Measurements from ENCODE around the gene TMTC1. TPM values are rescaled to one million over a fixed set of nuclear protein-coding genes. Genes with fewer than 3 reads are reported as not detected.

TMTC1 gene
- total RNA-seq, 1 experiment from 2014 or later: 4.8 TPM

DNA sequence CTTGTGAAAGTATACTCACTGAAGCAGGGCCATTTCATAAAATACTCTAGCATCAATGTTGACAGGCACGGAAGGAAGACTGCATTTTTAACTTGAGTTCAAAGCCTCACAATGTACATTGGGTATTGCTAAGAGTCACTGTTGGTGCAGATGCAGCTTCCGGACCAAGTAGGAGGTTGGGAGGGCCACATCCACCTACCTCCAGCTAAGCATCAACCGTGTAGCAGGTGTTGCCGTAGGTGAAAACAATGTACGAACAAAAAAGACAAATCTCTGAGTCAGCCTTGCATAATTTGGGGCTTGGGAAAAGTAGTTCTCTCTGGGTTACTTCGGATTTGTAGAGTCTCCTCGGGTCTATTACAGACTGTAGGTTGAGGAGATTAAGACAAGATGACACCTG, 48.1 kb downstream of the TMTC1 start:
- CTCF ChIA-PET: no interaction called here
- H3K4me1 ChIP-seq (replicated peaks; ENCODE audit: insufficient read depth): no peaks in the 10 kb centered on the region
- POLR2A ChIA-PET (ENCODE audit: unreplicated experiment): no interaction called here
- intact Hi-C loops (cut with micrococcal nuclease; ENCODE audit: unreplicated experiment): no loop called here
- H3F3A ChIP-seq (ENCODE audit: insufficient read depth, low read depth): no peaks in the 10 kb centered on the region
- H3K4me3 ChIP-seq: no peak overlapping the region
- no peaks in the 10 kb centered on the region for H3K9me3 ChIP-seq (ENCODE audit: insufficient read depth, low read depth)
- no peaks in the 10 kb centered on the region for H3K27me3 ChIP-seq (ENCODE audit: insufficient read depth, low read depth)
- no peaks in the 10 kb centered on the region for H3K36me3 ChIP-seq (ENCODE audit: low read depth)
- no peak overlapping the region for H3K27ac ChIP-seq
- TF ChIP-seq, protein P1, sequence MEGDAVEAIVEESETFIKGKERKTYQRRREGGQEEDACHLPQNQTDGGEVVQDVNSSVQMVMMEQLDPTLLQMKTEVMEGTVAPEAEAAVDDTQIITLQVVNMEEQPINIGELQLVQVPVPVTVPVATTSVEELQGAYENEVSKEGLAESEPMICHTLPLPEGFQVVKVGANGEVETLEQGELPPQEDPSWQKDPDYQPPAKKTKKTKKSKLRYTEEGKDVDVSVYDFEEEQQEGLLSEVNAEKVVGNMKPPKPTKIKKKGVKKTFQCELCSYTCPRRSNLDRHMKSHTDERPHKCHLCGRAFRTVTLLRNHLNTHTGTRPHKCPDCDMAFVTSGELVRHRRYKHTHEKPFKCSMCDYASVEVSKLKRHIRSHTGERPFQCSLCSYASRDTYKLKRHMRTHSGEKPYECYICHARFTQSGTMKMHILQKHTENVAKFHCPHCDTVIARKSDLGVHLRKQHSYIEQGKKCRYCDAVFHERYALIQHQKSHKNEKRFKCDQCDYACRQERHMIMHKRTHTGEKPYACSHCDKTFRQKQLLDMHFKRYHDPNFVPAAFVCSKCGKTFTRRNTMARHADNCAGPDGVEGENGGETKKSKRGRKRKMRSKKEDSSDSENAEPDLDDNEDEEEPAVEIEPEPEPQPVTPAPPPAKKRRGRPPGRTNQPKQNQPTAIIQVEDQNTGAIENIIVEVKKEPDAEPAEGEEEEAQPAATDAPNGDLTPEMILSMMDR (conservative IDR thresholded peaks at IDR 0.05): no peak
- no peak for TF ChIP-seq EZH2 (IDR thresholded peaks at IDR 0.05; ENCODE audit: low read depth)
- no TSS peak for BruUV-seq (replicated peaks)
- no peak overlapping the region for H3K4me2 ChIP-seq
- no peak for DNase-seq
- H2AFZ ChIP-seq: no peak overlapping the region
- H3K9me2 ChIP-seq (ENCODE audit: insufficient read depth): no peaks in the 10 kb centered on the region
- no peaks in the 10 kb centered on the region for H3K79me2 ChIP-seq (ENCODE audit: low read depth)
- H4K20me1 ChIP-seq (ENCODE audit: insufficient read depth): no peaks in the 10 kb centered on the region

DNA sequence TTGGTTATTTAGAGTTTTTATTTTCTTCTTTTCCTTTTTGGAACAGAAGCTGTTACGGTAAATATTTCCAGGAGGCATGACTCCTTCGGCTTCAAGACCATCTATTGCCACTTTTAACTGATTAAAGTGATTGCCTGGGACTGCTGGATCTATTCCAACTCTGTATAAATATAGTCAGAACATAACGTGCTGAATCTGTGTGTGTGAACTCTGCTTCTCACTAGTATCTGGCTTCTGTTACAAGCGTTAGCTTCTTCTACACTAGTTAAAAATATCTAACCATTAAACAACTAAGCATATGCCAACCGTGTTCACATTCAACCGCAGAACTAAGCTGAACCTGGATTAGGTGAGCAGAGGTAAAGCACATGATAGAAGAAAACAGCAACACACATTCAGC, 49.0 kb downstream of the TMTC1 start:
- Histone ChIP-seq H3K4me2 (no peak overlapping the region), H3K27me3 (ENCODE audit: insufficient read depth, low read depth) (no peaks in the 10 kb centered on the region), H3K9me3 (ENCODE audit: insufficient read depth, low read depth) (no peaks in the 10 kb centered on the region), H3F3A (ENCODE audit: insufficient read depth, low read depth) (no peaks in the 10 kb centered on the region), H3K9me2 (ENCODE audit: insufficient read depth) (no peaks in the 10 kb centered on the region), H2AFZ (no peak overlapping the region), H3K27ac (no peak overlapping the region), H3K4me3 (no peak overlapping the region), H3K79me2 (ENCODE audit: low read depth) (no peaks in the 10 kb centered on the region), H3K36me3 (ENCODE audit: low read depth) (no peaks in the 10 kb centered on the region), H3K4me1 (replicated peaks; ENCODE audit: insufficient read depth) (no peaks in the 10 kb centered on the region), H4K20me1 (ENCODE audit: insufficient read depth) (no peaks in the 10 kb centered on the region)
- ChIA-PET CTCF (no interaction called here), POLR2A (ENCODE audit: unreplicated experiment) (no interaction called here)
- no TSS peak for BruUV-seq (replicated peaks)
- no peak for DNase-seq
- intact Hi-C loops (cut with micrococcal nuclease; ENCODE audit: unreplicated experiment): no loop called here
- TF ChIP-seq, protein P1 (conservative IDR thresholded peaks at IDR 0.05): no peak
- TF ChIP-seq EZH2 (IDR thresholded peaks at IDR 0.05; ENCODE audit: low read depth): no peak

DNA sequence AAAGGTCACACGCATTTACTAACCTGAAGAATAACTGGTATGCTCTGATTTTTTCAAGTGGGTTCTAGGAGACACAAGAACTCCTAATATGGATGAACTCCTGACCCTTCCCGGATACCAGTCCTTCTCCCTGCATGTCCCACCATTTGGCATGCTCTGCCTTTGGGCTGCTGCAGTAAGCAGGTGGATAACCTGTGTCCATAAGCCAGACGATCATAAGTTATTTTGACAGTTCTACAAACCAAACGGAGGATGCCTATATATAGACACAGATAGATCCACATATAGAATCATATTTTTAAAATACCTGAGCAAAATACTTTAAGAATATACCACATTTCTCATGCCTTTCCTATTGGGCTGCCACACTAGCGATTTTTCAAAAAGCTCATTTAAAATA, 49.4 kb downstream of the TMTC1 start:
- Histone ChIP-seq H3K4me3 (no peak overlapping the region), H3F3A (ENCODE audit: insufficient read depth, low read depth) (no peaks in the 10 kb centered on the region), H3K4me1 (replicated peaks; ENCODE audit: insufficient read depth) (no peaks in the 10 kb centered on the region), H3K36me3 (ENCODE audit: low read depth) (no peaks in the 10 kb centered on the region), H3K9me3 (ENCODE audit: insufficient read depth, low read depth) (no peaks in the 10 kb centered on the region), H3K9me2 (ENCODE audit: insufficient read depth) (no peaks in the 10 kb centered on the region), H3K4me2 (no peak overlapping the region), H4K20me1 (ENCODE audit: insufficient read depth) (no peaks in the 10 kb centered on the region), H2AFZ (no peak overlapping the region), H3K79me2 (ENCODE audit: low read depth) (no peaks in the 10 kb centered on the region), H3K27ac (no peak overlapping the region), H3K27me3 (ENCODE audit: insufficient read depth, low read depth) (no peaks in the 10 kb centered on the region)
- BruUV-seq (replicated peaks): no TSS peak
- intact Hi-C loops (cut with micrococcal nuclease; ENCODE audit: unreplicated experiment): no loop called here
- ChIA-PET CTCF (no interaction called here), POLR2A (ENCODE audit: unreplicated experiment) (no interaction called here)
- DNase-seq: no peak
- TF ChIP-seq, protein P1 (conservative IDR thresholded peaks at IDR 0.05): no peak
- no peak for TF ChIP-seq EZH2 (IDR thresholded peaks at IDR 0.05; ENCODE audit: low read depth)
